HEK293 (cell line): ENCODE results near the gene ATP6V0C.

ENCODE experiments used
- GLIS2 ChIP-seq: fragments of 450-650 bp; formaldehyde crosslinking; IDR thresholded peaks from 2 replicates; pipeline ENCODE4 v1.5.1; 2016; ENCODE audit warnings: missing biosample characterization, missing genetic modification characterization
- MEIS1 ChIP-seq: sonication (generic); formaldehyde crosslinking; IDR thresholded peaks from 2 replicates; pipeline ENCODE4 v1.8.1; 2022; ENCODE audit warnings: missing genetic modification reagents, mild to moderate bottlenecking, borderline replicate concordance
- RBAK ChIP-seq: fragments of 450-650 bp; formaldehyde crosslinking; IDR thresholded peaks from 2 replicates; pipeline ENCODE4 v1.5.1; 2016; ENCODE audit warnings: missing biosample characterization, missing genetic modification characterization
- TRIM28 ChIP-seq: IDR thresholded peaks from 2 replicates; pipeline ENCODE4 v1.6.1; 2011; ENCODE audit warnings: low read length, control low read depth, borderline replicate concordance
- WT1 ChIP-seq: fragments of 450-650 bp; formaldehyde crosslinking; IDR thresholded peaks from 2 replicates; pipeline ENCODE4 v1.5.1; 2016; ENCODE audit warnings: missing biosample characterization, missing genetic modification characterization
- ZNF239 ChIP-seq: fragments of 450-650 bp; formaldehyde crosslinking; IDR thresholded peaks from 2 replicates; pipeline ENCODE4 v1.5.1; 2016; ENCODE audit warnings: missing biosample characterization, missing genetic modification characterization
- ZNF521 ChIP-seq: fragments of 450-650 bp; formaldehyde crosslinking; IDR thresholded peaks from 2 replicates; pipeline ENCODE4 v1.5.1; 2017; ENCODE audit warnings: missing biosample characterization, mild to moderate bottlenecking, missing genetic modification characterization
- TF ChIP-seq, protein P1 (sequence below): fragments of 450-650 bp; formaldehyde crosslinking; IDR thresholded peaks from 2 replicates; pipeline ENCODE4 v1.5.1; 2016; ENCODE audit warnings: missing biosample characterization, missing genetic modification characterization

GRCh38 chr16:2471016-2471652 is 42.6 kb upstream of the ATP6V0C start, which contains the start of gene NTN3:
- TF ChIP-seq RBAK (no peak), GLIS2 (no peak; the same call in 1 of the 2 replicates), WT1 (tag by site-specific recombination) (no peak), MEIS1 (CRISPR knock-in tag) (no peak), TRIM28 (no peak), ZNF239 (no peak), ZNF521 (no peak)
- TF ChIP-seq, protein P1, sequence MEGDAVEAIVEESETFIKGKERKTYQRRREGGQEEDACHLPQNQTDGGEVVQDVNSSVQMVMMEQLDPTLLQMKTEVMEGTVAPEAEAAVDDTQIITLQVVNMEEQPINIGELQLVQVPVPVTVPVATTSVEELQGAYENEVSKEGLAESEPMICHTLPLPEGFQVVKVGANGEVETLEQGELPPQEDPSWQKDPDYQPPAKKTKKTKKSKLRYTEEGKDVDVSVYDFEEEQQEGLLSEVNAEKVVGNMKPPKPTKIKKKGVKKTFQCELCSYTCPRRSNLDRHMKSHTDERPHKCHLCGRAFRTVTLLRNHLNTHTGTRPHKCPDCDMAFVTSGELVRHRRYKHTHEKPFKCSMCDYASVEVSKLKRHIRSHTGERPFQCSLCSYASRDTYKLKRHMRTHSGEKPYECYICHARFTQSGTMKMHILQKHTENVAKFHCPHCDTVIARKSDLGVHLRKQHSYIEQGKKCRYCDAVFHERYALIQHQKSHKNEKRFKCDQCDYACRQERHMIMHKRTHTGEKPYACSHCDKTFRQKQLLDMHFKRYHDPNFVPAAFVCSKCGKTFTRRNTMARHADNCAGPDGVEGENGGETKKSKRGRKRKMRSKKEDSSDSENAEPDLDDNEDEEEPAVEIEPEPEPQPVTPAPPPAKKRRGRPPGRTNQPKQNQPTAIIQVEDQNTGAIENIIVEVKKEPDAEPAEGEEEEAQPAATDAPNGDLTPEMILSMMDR, result no peak
